Measurements from ENCODE around the gene SHANK3. TPM values are rescaled to one million over a fixed set of nuclear protein-coding genes. Genes with fewer than 3 reads are reported as not detected.

SHANK3 gene
- total and polyA plus RNA-seq, 4 donors, result 1.1 to 10.0 (median 5.8) TPM

GRCh38 chr22:50705219-50705691 is 32.6 kb downstream of the SHANK3 start:
- DNase-seq (ENCODE audit: low spot score), result no peak
- peak overlapping the region in 1 of 2 donors; percentile 21 for H3K27ac ChIP-seq (ENCODE audit: low read depth in 1 of 2, low read length in 2 of 2)
- H3K4me3 ChIP-seq (ENCODE audit: low read depth in 1 of 3, low read length in 3 of 3), result no peak overlapping the region
- TF ChIP-seq FOXA2 (IDR thresholded peaks at IDR 0.05), result no peak
- TF ChIP-seq RXRA (IDR thresholded peaks at IDR 0.05), result peak in 1 of 2 donors; percentile 30
- TF ChIP-seq NR2F2 (IDR thresholded peaks at IDR 0.05), result peak; percentile 93
- TF ChIP-seq GABPA (IDR thresholded peaks at IDR 0.05 in 1 of 2, conservative IDR thresholded peaks at IDR 0.05 in 1 of 2), result no peak
- TF ChIP-seq RAD21 (IDR thresholded peaks at IDR 0.05), result no peak
- no peak for TF ChIP-seq EGR1 (IDR thresholded peaks at IDR 0.05; ENCODE audit: low read depth in 2 of 2)
- no peaks in the 10 kb centered on the region for H3K27me3 ChIP-seq (ENCODE audit: control insufficient read depth in 4 of 4, insufficient read depth in 4 of 4, low read length in 3 of 4)
- no peaks in the 10 kb centered on the region for H3K9me3 ChIP-seq (ENCODE audit: control insufficient read depth in 4 of 4, low read length in 3 of 4)
- peaks cover 4 to 51% (median 31%) of the 10 kb centered on the region in 4 donors for H3K4me1 ChIP-seq (ENCODE audit: control insufficient read depth in 4 of 4, insufficient read depth in 4 of 4, low read length in 3 of 4)
- H3K36me3 ChIP-seq (ENCODE audit: control insufficient read depth in 4 of 4, insufficient read depth in 3 of 4, low read depth in 1 of 4, low read length in 3 of 4), result peaks cover 0 to 15% (median 7%) of the 10 kb centered on the region in 4 donors
- H3K9ac ChIP-seq (ENCODE audit: low read depth in 1 of 2, low read length in 2 of 2), result no peak overlapping the region
- WGBS, result 65% methylated on average over 23 of the region's 23 CpGs

DNA sequence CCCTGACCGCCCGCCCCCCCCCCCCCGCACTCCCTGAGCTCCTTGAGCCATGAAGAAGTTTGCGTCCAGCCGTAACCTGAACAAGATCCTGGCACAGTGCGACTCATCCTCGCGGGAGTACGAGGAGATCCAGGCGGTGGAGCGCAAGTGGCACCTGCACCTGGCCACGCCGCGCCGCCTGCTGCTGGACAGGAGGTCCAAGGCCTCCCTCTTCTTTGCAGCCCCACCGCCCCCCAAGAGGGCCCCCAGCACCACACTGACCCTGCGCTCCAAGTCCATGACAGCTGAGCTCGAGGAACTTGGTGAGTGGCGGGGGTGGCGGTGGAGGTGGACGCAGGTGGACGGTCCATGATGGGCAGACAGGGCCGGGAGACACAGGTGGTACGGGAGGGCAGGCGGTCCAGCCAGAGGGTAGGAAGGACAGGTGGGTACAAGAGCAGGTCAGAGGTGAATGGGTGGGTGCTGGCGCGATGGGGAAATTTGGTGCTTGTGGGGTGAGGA is 33.3 kb downstream of the SHANK3 start:
- Histone ChIP-seq H3K9me3 (ENCODE audit: control insufficient read depth in 4 of 4, low read length in 3 of 4) (no peaks in the 10 kb centered on the region), H3K4me3 (ENCODE audit: low read depth in 1 of 3, low read length in 3 of 3) (no peak overlapping the region), H3K27me3 (ENCODE audit: control insufficient read depth in 4 of 4, insufficient read depth in 4 of 4, low read length in 3 of 4) (no peaks in the 10 kb centered on the region), H3K4me1 (ENCODE audit: control insufficient read depth in 4 of 4, insufficient read depth in 4 of 4, low read length in 3 of 4) (peaks cover 4 to 45% (median 29%) of the 10 kb centered on the region in 4 donors), H3K9ac (ENCODE audit: low read depth in 1 of 2, low read length in 2 of 2) (no peak overlapping the region), H3K36me3 (ENCODE audit: control insufficient read depth in 4 of 4, insufficient read depth in 3 of 4, low read depth in 1 of 4, low read length in 3 of 4) (peaks cover 0 to 15% (median 10%) of the 10 kb centered on the region in 4 donors), H3K27ac (ENCODE audit: low read depth in 1 of 2, low read length in 2 of 2) (no peak overlapping the region)
- DNase-seq (ENCODE audit: low spot score), result no peak
- WGBS, result 91% methylated on average over 27 of the region's 27 CpGs
- TF ChIP-seq RAD21 (IDR thresholded peaks at IDR 0.05), result no peak
- TF ChIP-seq HNF4G (IDR thresholded peaks at IDR 0.05), result no peak
- no peak for TF ChIP-seq ZBTB33 (IDR thresholded peaks at IDR 0.05)
- no peak for TF ChIP-seq YY1 (IDR thresholded peaks at IDR 0.05)
- no peak for TF ChIP-seq GABPA (IDR thresholded peaks at IDR 0.05 in 1 of 2, conservative IDR thresholded peaks at IDR 0.05 in 1 of 2)
- no peak for TF ChIP-seq EGR1 (IDR thresholded peaks at IDR 0.05; ENCODE audit: low read depth in 2 of 2)

GRCh38 chr22:50706481-50707125 is 34.0 kb downstream of the SHANK3 start:
- no peak for DNase-seq (ENCODE audit: low spot score)
- H3K4me1 ChIP-seq (ENCODE audit: control insufficient read depth in 4 of 4, insufficient read depth in 4 of 4, low read length in 3 of 4), result peaks cover 2 to 40% (median 23%) of the 10 kb centered on the region in 4 donors

More at GRCh38 chr22:50706481-50707125, 34.0 kb downstream of the SHANK3 start:
- WGBS, result 91% methylated on average over 14 of the region's 14 CpGs
- H3K9me3 ChIP-seq (ENCODE audit: control insufficient read depth in 4 of 4, low read length in 3 of 4), result no peaks in the 10 kb centered on the region
- H3K36me3 ChIP-seq (ENCODE audit: control insufficient read depth in 4 of 4, insufficient read depth in 3 of 4, low read depth in 1 of 4, low read length in 3 of 4), result peaks cover 0 to 18% (median 10%) of the 10 kb centered on the region in 4 donors
- no peak for TF ChIP-seq FOXA2 (IDR thresholded peaks at IDR 0.05)
- no peak for TF ChIP-seq JUND (IDR thresholded peaks at IDR 0.05)
- no peak for TF ChIP-seq GABPA (IDR thresholded peaks at IDR 0.05 in 1 of 2, conservative IDR thresholded peaks at IDR 0.05 in 1 of 2)
- TF ChIP-seq FOXA1 (IDR thresholded peaks at IDR 0.05), result no peak
- TF ChIP-seq YY1 (IDR thresholded peaks at IDR 0.05), result no peak
- TF ChIP-seq RXRA (IDR thresholded peaks at IDR 0.05), result no peak
- TF ChIP-seq, protein P1, sequence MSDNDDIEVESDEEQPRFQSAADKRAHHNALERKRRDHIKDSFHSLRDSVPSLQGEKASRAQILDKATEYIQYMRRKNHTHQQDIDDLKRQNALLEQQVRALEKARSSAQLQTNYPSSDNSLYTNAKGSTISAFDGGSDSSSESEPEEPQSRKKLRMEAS (IDR thresholded peaks at IDR 0.05), result no peak
- TF ChIP-seq, protein P2, sequence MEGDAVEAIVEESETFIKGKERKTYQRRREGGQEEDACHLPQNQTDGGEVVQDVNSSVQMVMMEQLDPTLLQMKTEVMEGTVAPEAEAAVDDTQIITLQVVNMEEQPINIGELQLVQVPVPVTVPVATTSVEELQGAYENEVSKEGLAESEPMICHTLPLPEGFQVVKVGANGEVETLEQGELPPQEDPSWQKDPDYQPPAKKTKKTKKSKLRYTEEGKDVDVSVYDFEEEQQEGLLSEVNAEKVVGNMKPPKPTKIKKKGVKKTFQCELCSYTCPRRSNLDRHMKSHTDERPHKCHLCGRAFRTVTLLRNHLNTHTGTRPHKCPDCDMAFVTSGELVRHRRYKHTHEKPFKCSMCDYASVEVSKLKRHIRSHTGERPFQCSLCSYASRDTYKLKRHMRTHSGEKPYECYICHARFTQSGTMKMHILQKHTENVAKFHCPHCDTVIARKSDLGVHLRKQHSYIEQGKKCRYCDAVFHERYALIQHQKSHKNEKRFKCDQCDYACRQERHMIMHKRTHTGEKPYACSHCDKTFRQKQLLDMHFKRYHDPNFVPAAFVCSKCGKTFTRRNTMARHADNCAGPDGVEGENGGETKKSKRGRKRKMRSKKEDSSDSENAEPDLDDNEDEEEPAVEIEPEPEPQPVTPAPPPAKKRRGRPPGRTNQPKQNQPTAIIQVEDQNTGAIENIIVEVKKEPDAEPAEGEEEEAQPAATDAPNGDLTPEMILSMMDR (IDR thresholded peaks at IDR 0.05; ENCODE audit: low read depth, low read length, missing input control), result no peak
- H3K27ac ChIP-seq (ENCODE audit: low read depth in 1 of 2, low read length in 2 of 2), result no peak overlapping the region
- H3K4me3 ChIP-seq (ENCODE audit: low read depth in 1 of 3, low read length in 3 of 3), result no peak overlapping the region
- no peaks in the 10 kb centered on the region for H3K27me3 ChIP-seq (ENCODE audit: control insufficient read depth in 4 of 4, insufficient read depth in 4 of 4, low read length in 3 of 4)
- H3K9ac ChIP-seq (ENCODE audit: low read depth in 1 of 2, low read length in 2 of 2), result no peak overlapping the region

Measured in liver (tissue), 9 donors.